ENCODE results near the gene CTRB1. TPM values are rescaled to one million over a fixed set of nuclear protein-coding genes. Genes with fewer than 3 reads are reported as not detected.

The CTRB1 gene
- total RNA-seq (2014; rRNA removed; shearing (Covaris generic)): not detected in 2 replicates

- Histone ChIP-seq H3K4me3 (ENCODE audit: insufficient read depth, low read depth, low read length) (no peak within 1 kb of the TSS), H3K36me3 (replicated peaks; ENCODE audit: control insufficient read depth, insufficient read depth, low read length) (no peaks in the 10 kb centered on the region), H3K27me3 (ENCODE audit: control insufficient read depth, insufficient read depth, low read length) (no peaks in the 10 kb centered on the region)
- peak; percentile 46 for DNase-seq
These were observed at the start of gene CTRB1 for GRCh38 chr16:75218256-75219076. TSS of gene CTRB1 (plus strand) at chr16:75218988. CDS start at chr16:75219008, 20 bp downstream.

- peaks cover 26% of the 10 kb centered on the region for H3K36me3 ChIP-seq (replicated peaks; ENCODE audit: control insufficient read depth, insufficient read depth, low read length)
- no peak overlapping the region for H3K4me3 ChIP-seq (ENCODE audit: insufficient read depth, low read depth, low read length)
These were observed 48.8 kb upstream of the CTRB1 start for GRCh38 chr16:75169899-75170405.

DNA sequence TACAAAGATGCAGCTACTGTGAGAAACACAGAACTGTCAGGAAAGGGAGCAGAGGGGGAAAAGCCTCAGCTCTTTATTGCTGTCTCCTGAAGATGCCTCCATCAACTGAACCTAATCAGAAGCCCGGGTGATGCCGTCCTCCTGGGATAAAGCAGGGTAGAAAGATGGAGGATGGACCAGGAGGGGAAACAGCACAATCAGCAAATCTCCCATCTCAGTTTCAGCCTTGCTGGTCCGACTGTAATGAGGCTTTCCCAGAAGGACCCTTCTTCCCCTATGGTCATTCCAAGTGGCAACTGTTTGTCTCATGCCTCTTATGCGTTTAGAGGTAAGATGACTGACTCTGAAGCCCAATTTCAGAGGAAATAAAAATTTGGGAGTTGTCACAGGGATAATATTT is 46.2 kb upstream of the CTRB1 start:
- Histone ChIP-seq H3K4me3 (ENCODE audit: insufficient read depth, low read depth, low read length) (no peak overlapping the region), H3K27me3 (ENCODE audit: control insufficient read depth, insufficient read depth, low read length) (no peaks in the 10 kb centered on the region), H3K36me3 (replicated peaks; ENCODE audit: control insufficient read depth, insufficient read depth, low read length) (peaks cover 22% of the 10 kb centered on the region)
- DNase-seq: no peak

More at GRCh38 chr16:75169899-75170405, 48.8 kb upstream of the CTRB1 start:
- no peak for DNase-seq
- H3K27me3 ChIP-seq (ENCODE audit: control insufficient read depth, insufficient read depth, low read length): no peaks in the 10 kb centered on the region

DNA sequence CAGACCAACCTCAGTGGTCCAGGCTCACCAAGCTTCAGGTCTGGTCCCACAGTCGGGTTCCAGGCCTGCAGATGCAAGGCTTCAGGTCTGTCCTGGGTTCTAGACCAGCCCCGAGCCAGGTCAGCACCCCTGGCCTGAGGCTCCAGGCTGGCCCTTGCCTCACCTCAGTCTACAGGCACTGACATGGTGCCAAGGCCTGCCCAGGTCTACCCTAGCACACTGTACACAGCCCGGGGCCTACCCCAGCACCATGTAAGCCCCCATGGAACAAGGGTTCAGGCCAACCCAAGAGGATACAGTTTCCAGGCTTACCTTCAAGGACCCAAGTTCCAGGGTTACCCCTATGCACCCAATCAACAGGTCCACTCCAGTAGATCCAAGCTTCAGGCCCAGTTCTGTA is 43.7 kb upstream of the CTRB1 start:
- DNase-seq: no peak
- no peak overlapping the region for H3K4me3 ChIP-seq (ENCODE audit: insufficient read depth, low read depth, low read length)
- peaks cover 6% of the 10 kb centered on the region for H3K36me3 ChIP-seq (replicated peaks; ENCODE audit: control insufficient read depth, insufficient read depth, low read length)
- no peaks in the 10 kb centered on the region for H3K27me3 ChIP-seq (ENCODE audit: control insufficient read depth, insufficient read depth, low read length)

DNA sequence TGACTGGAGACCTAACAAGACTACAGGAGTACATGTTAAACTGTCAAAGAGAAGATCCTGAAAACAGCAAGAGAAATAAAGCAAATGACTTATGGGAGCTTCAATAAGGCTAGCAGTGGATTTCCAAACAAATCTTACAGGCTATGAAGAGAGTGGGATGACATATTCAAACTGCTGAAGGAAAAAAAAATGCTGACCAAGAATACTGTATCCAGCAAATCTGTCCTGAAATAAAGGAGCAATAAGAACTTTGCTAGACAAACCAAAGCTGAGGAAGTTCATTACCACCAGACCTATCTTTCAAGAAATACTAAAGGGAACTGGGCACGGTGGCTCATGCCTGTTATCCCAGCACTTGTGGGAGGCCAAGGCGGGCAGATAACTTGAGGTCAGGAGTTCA is 41.9 kb upstream of the CTRB1 start:
- no peak overlapping the region for H3K4me3 ChIP-seq (ENCODE audit: insufficient read depth, low read depth, low read length)
- DNase-seq: no peak
- H3K27me3 ChIP-seq (ENCODE audit: control insufficient read depth, insufficient read depth, low read length): no peaks in the 10 kb centered on the region
- peaks cover 1% of the 10 kb centered on the region for H3K36me3 ChIP-seq (replicated peaks; ENCODE audit: control insufficient read depth, insufficient read depth, low read length)

- DNase-seq: no peak
- Histone ChIP-seq H3K4me3 (ENCODE audit: insufficient read depth, low read depth, low read length) (no peak overlapping the region), H3K27me3 (ENCODE audit: control insufficient read depth, insufficient read depth, low read length) (no peaks in the 10 kb centered on the region), H3K36me3 (replicated peaks; ENCODE audit: control insufficient read depth, insufficient read depth, low read length) (no peaks in the 10 kb centered on the region)
These were observed 39.6 kb upstream of the CTRB1 start for GRCh38 chr16:75179208-75179607.

DNA sequence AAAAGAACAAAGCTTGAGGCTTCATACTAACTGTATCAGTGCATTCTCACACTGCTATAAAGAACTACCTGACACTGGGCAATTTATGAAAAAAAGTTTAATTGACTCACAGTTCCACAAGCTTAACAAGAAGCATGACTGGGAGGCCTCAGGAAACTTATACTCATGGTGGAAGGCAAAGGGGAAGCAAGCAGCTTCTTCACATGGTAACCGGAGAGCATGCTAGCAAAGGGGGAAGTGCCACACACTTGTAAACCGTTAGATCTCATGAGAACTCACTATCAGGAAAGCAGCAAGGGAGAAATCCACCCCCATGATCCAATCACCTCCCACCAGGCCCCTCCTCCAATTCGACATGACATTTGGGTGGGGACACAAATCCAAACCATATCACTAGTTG is 37.2 kb upstream of the CTRB1 start:
- DNase-seq: no peak
- no peak overlapping the region for H3K4me3 ChIP-seq (ENCODE audit: insufficient read depth, low read depth, low read length)
- no peaks in the 10 kb centered on the region for H3K36me3 ChIP-seq (replicated peaks; ENCODE audit: control insufficient read depth, insufficient read depth, low read length)
- H3K27me3 ChIP-seq (ENCODE audit: control insufficient read depth, insufficient read depth, low read length): no peaks in the 10 kb centered on the region

DNA sequence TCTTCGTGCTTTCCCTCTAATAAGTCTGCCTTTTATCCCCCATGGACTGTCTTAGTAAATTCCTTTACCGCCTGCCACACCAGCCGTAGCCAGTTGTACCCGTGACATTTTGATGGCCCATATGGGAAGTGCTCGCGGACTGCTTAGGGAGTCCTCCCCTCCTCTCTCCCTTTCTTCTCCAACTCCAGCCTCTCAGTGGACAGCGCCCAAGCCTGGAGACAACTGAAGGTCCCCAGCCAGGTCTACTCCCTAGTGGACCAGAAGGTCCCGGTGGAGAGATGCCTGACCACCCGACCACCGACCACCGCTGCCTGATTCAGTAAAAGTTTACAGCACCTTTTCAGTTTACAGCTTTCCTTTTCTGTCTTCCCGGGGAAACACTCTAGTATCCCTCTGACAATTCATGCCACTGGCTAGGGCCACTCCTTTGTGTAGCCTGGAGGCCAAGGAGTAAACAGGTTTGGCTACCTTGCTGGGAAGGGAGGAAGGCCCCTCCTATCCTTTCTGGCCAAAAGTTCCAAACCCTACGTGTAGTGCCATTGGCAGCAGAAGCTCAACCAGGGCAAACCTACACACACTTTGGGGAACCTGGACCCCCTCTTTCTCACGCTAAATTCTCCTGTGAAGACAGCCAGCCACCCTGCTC is 29.8 kb upstream of the CTRB1 start:
- H3K4me3 ChIP-seq (ENCODE audit: insufficient read depth, low read depth, low read length): no peak overlapping the region
- no peaks in the 10 kb centered on the region for H3K27me3 ChIP-seq (ENCODE audit: control insufficient read depth, insufficient read depth, low read length)
- H3K36me3 ChIP-seq (replicated peaks; ENCODE audit: control insufficient read depth, insufficient read depth, low read length): no peaks in the 10 kb centered on the region
- DNase-seq: no peak

GRCh38 chr16:75189638-75190245 is 29.0 kb upstream of the CTRB1 start:
- no peak for DNase-seq
- H3K36me3 ChIP-seq (replicated peaks; ENCODE audit: control insufficient read depth, insufficient read depth, low read length): no peaks in the 10 kb centered on the region
- H3K27me3 ChIP-seq (ENCODE audit: control insufficient read depth, insufficient read depth, low read length): no peaks in the 10 kb centered on the region
- no peak overlapping the region for H3K4me3 ChIP-seq (ENCODE audit: insufficient read depth, low read depth, low read length)

DNA sequence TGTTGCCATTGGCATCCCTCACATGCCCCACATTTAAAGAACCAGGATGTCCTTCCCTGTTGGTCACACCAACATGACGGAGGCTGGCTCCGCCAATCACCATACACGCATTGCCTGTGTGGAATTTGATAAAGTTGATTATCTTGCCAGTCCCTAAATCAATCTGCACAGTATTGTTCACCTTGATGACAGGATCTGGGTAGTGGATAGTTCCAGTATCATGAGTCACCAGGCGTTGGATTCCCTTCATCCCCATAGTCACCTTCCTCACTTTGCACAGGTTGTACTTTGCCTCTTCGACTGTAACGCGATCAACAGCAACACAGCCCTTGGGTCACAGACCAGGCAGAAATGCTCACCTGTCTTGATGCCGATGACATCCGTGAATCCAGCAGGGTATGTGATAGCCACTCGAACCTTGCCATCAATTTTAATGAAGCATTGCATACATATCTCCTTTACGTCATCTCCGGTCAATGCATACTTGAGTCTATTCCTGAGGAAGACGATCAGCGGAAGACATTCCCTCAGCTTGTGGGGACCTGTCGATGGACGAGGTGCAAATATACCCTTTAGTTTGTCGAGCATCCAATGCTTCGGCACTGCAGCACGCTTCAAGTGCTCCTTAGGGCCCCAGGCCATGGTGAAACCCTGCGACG is 26.1 kb upstream of the CTRB1 start:
- no peaks in the 10 kb centered on the region for H3K27me3 ChIP-seq (ENCODE audit: control insufficient read depth, insufficient read depth, low read length)
- H3K36me3 ChIP-seq (replicated peaks; ENCODE audit: control insufficient read depth, insufficient read depth, low read length): no peaks in the 10 kb centered on the region
- DNase-seq: no peak
- H3K4me3 ChIP-seq (ENCODE audit: insufficient read depth, low read depth, low read length): no peak overlapping the region

GRCh38 chr16:75193265-75193650 is 25.5 kb upstream of the CTRB1 start:
- no peak overlapping the region for H3K4me3 ChIP-seq (ENCODE audit: insufficient read depth, low read depth, low read length)
- no peaks in the 10 kb centered on the region for H3K36me3 ChIP-seq (replicated peaks; ENCODE audit: control insufficient read depth, insufficient read depth, low read length)
- no peak for DNase-seq
- no peaks in the 10 kb centered on the region for H3K27me3 ChIP-seq (ENCODE audit: control insufficient read depth, insufficient read depth, low read length)

GRCh38 chr16:75193730-75194444 is 24.9 kb upstream of the CTRB1 start:
- no peaks in the 10 kb centered on the region for H3K27me3 ChIP-seq (ENCODE audit: control insufficient read depth, insufficient read depth, low read length)
- H3K4me3 ChIP-seq (ENCODE audit: insufficient read depth, low read depth, low read length): no peak overlapping the region
- H3K36me3 ChIP-seq (replicated peaks; ENCODE audit: control insufficient read depth, insufficient read depth, low read length): no peaks in the 10 kb centered on the region
- no peak for DNase-seq

DNA sequence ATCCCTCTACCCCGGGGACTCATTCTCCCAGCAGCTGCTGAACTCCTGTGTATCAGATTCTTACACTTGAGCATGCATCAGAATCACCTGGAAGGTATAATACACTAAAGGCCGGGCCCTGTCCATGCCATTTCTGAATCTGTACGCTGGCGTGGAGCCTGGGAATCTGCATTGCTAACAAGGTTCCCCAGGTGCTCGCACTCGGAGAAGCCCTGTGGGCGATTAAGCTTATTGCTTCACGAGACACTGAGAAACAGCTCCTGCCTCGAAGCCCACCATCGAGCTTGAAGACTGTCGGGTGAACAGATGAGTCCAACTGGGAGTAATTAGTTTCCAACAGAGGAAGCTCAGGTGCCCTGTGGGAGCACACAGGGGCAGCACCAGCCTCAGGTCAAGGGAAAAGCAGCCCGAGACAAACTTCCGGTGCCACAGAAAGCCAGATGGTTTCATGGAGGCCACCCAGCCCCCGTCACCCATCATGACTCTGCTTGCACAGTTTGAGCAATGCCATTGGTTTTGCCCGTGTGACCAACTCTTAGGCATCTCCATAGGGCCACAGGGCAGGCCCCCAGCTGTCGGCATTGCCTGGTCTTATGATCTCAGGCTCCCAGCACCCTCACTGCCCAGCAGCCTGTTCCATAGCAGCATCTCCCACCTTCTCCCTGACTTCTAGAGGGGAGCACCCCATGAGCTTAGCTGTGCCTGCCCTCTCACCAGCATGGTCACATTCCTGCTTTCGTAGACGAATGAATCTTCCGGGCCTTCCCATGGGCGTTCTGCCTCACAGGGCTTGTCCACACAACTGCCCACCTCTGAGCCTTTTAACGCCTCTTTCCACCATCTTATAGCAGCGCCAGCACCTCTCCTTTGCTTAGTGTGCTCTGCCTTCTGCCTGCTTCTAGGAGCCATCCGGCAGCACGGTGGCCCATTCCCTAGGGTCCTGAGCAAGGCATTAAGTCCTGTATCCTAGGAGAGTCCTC is 22.7 kb upstream of the CTRB1 start:
- H3K4me3 ChIP-seq (ENCODE audit: insufficient read depth, low read depth, low read length): no peak overlapping the region
- no peaks in the 10 kb centered on the region for H3K36me3 ChIP-seq (replicated peaks; ENCODE audit: control insufficient read depth, insufficient read depth, low read length)
- no peak for DNase-seq
- no peaks in the 10 kb centered on the region for H3K27me3 ChIP-seq (ENCODE audit: control insufficient read depth, insufficient read depth, low read length)

All from H7 (cell line).